NB4 (cell line): ENCODE measurements around the gene GSC.

ENCODE experiments used
- CTCF ChIP-seq: IDR thresholded peaks from one replicate; pipeline ENCODE4 v1.5.1; 2012; ENCODE audit warnings: low read depth, low read length
- MAX ChIP-seq: IDR thresholded peaks from 2 replicates; pipeline ENCODE4 v1.6.1; 2011; ENCODE audit warnings: low read depth, low read length
- POLR2A ChIP-seq: IDR thresholded peaks from 2 replicates; pipeline ENCODE4 v1.6.1; 2011; ENCODE audit warnings: mild to moderate bottlenecking; ENCODE audit not compliant: insufficient read length; ENCODE audit errors: extremely low read depth

GRCh38 chr14:94751321-94751720 lies 18.6 kb downstream of the GSC start:
- TF ChIP-seq CTCF (no peak), POLR2A (no peak), MAX (no peak)
